Activated CD4-positive, alpha-beta T cell treated with anti-CD3 and anti-CD28 coated beads, Interleukin-2, amount 10 ng/mL, durations not matched to agents 7 days and 5 days (primary cell): ENCODE measurements around the gene GAGE12F. TPM values are rescaled to one million over a fixed set of nuclear protein-coding genes. Genes with fewer than 3 reads are reported as not detected.

ENCODE experiments used
- total RNA-seq, 2 experiments: library from RNA; stranded (reverse); gene quantifications; one replicate each; pipeline ENCODE4 v1.2.3, GENCODE V29; 2021

The GAGE12F gene
- total RNA-seq, 2 experiments from 2014 or later: not detected

Other genes starting within 250 kb of the GAGE12F start
- not detected for gene GAGE12J, start 238.8 kb upstream of the GAGE12F start, total RNA-seq
- gene GAGE13, start 229.3 kb upstream of the GAGE12F start, total RNA-seq: not detected
- not detected for gene GAGE12C, start 28.7 kb upstream of the GAGE12F start, total RNA-seq
- gene GAGE12D, start 19.1 kb upstream of the GAGE12F start, total RNA-seq: not detected
- not detected for gene GAGE12E, start 9.6 kb upstream of the GAGE12F start, total RNA-seq
- not detected for gene GAGE12G, start 9.6 kb downstream of the GAGE12F start, total RNA-seq
- gene GAGE12H, start 19.1 kb downstream of the GAGE12F start, total RNA-seq: not detected
- gene GAGE2A, start 28.7 kb downstream of the GAGE12F start, total RNA-seq: not detected
- gene GAGE1, start 38.2 kb downstream of the GAGE12F start, total RNA-seq: not detected
- not detected for gene PAGE1, start 135.1 kb downstream of the GAGE12F start, total RNA-seq